ENCODE results near the gene NPEPPS. TPM values are rescaled to one million over a fixed set of nuclear protein-coding genes. Genes with fewer than 3 reads are reported as not detected.
"Not testable (repeated sequence)": the region's sequence is repeated elsewhere in the genome, so short reads cannot be mapped to it uniquely, and the experiment has no call there.

NPEPPS gene
- total and polyA plus RNA-seq, 2 experiments from 2014 or later, result 97.6 to 104 TPM

DNA sequence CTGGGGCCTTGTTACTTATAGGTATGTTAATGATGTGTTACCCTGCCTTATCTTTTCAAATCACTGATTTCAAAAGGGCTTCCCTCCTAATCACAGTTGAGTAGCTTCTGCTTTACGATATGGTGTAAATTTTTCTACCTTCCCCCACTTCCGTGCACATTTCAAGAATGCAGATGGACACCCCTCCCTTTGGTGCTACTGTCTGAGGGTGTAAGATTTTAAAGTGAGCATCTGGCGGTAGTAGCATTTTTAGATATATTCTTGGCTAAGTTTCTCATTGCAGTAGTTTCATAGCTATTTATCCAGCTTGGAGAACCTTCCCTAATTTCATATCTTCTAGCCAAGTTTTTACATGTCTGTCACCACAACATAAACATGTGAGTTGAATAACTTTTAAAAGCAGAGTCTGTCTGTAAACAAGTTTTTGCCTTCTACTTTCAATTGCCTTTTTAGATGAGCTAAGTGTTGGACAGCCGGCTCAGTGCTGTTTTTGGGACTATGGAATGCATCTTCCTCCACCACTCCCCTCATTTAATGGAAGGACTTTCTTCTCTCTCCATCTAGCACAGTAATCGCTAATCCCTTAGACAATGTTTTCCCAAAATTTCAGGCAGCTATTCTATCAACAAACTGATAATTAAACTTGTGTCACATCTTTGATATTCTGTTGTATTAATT is 55.6 kb downstream of the NPEPPS start:
- H3K79me2 ChIP-seq; H3K4me2 ChIP-seq; H3K9me3 ChIP-seq (ENCODE audit: low read depth); H3K4me3 ChIP-seq; H3K4me1 ChIP-seq (ENCODE audit: insufficient read depth); H3K27ac ChIP-seq; H4K20me1 ChIP-seq (ENCODE audit: insufficient read depth, poor library complexity, severe bottlenecking); DNase-seq (ENCODE audit: low spot score); H3K27me3 ChIP-seq; H2AFZ ChIP-seq; H3K36me3 ChIP-seq (replicated peaks; ENCODE audit: insufficient read depth, low read depth); H3K9me2 ChIP-seq (replicated peaks; ENCODE audit: insufficient read depth): not testable (repeated sequence)
- WGBS (ENCODE audit: low lambda C conversion rate, missing lambda C conversion rate), result 67% methylated on average over 5 of the region's 5 CpGs

DNA sequence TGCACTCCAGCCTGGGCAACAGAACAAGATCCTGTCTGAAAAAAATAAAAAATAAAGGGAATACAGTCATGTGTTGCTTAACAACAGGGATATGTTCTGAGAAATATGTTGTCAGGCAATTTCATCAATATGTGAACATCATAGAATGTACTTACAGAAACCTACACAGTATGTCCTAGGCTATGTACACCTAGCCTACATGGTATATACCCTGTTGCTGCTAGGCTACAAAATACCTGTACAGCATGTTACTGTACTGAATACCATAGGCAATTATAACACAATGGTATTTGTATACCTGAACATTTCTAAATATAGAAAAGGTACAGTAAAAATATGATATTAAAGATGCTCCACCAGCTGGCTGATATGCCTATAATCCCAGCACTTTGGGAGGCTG is 62.6 kb downstream of the NPEPPS start:
- H3K36me3 ChIP-seq (replicated peaks; ENCODE audit: insufficient read depth, low read depth); H3K9me3 ChIP-seq (ENCODE audit: low read depth); H3K9me2 ChIP-seq (replicated peaks; ENCODE audit: insufficient read depth); H3K4me2 ChIP-seq; H2AFZ ChIP-seq; H3K4me1 ChIP-seq (ENCODE audit: insufficient read depth); H3K27ac ChIP-seq; H3K27me3 ChIP-seq; H3K4me3 ChIP-seq; H4K20me1 ChIP-seq (ENCODE audit: insufficient read depth, poor library complexity, severe bottlenecking); H3K79me2 ChIP-seq; DNase-seq (ENCODE audit: low spot score): not testable (repeated sequence)

- Histone ChIP-seq H2AFZ (no peak overlapping the region), H3K9me2 (replicated peaks; ENCODE audit: insufficient read depth) (no peaks in the 10 kb centered on the region), H3K36me3 (replicated peaks; ENCODE audit: insufficient read depth, low read depth) (no peaks in the 10 kb centered on the region), H3K4me3 (no peak overlapping the region), H3K4me1 (ENCODE audit: insufficient read depth) (no peaks in the 10 kb centered on the region), H3K27ac (no peak overlapping the region), H3K9me3 (ENCODE audit: low read depth) (no peaks in the 10 kb centered on the region), H3K79me2 (peaks cover 6% of the 10 kb centered on the region), H3K4me2 (no peak overlapping the region), H3K27me3 (no peaks in the 10 kb centered on the region), H4K20me1 (ENCODE audit: insufficient read depth, poor library complexity, severe bottlenecking) (peaks cover 6% of the 10 kb centered on the region)
- TF ChIP-seq EZH2phosphoT487 (IDR thresholded peaks at IDR 0.05; ENCODE audit: low read depth, severe bottlenecking, unreplicated experiment) (no peak), CTCF (IDR thresholded peaks at IDR 0.05; ENCODE audit: poor library complexity) (no peak), EZH2 (IDR thresholded peaks at IDR 0.05; ENCODE audit: borderline replicate concordance) (no peak)
- DNase-seq (ENCODE audit: low spot score), result no peak
- WGBS (ENCODE audit: low lambda C conversion rate, missing lambda C conversion rate), result 61% methylated on average over 4 of the region's 4 CpGs
Observed at GRCh38 chr17:47603830-47604597, 73.1 kb downstream of the NPEPPS start.

- Histone ChIP-seq H3K4me3 (no peak overlapping the region), H3K36me3 (replicated peaks; ENCODE audit: insufficient read depth, low read depth) (no peaks in the 10 kb centered on the region), H3K27me3 (no peaks in the 10 kb centered on the region), H3K79me2 (peaks cover 4% of the 10 kb centered on the region), H3K9me3 (ENCODE audit: low read depth) (no peaks in the 10 kb centered on the region), H3K9me2 (replicated peaks; ENCODE audit: insufficient read depth) (no peaks in the 10 kb centered on the region), H3K4me1 (ENCODE audit: insufficient read depth) (no peaks in the 10 kb centered on the region), H3K27ac (no peak overlapping the region), H4K20me1 (ENCODE audit: insufficient read depth, poor library complexity, severe bottlenecking) (peaks cover 6% of the 10 kb centered on the region), H2AFZ (no peak overlapping the region), H3K4me2 (no peak overlapping the region)
- no peak for DNase-seq (ENCODE audit: low spot score)
- TF ChIP-seq EZH2phosphoT487 (IDR thresholded peaks at IDR 0.05; ENCODE audit: low read depth, severe bottlenecking, unreplicated experiment) (no peak), CTCF (IDR thresholded peaks at IDR 0.05; ENCODE audit: poor library complexity) (no peak), EZH2 (IDR thresholded peaks at IDR 0.05; ENCODE audit: borderline replicate concordance) (no peak)
- WGBS (ENCODE audit: low lambda C conversion rate, missing lambda C conversion rate), result 71% methylated on average over 1 of the region's 1 CpG
Observed at GRCh38 chr17:47604598-47604927, 73.7 kb downstream of the NPEPPS start.
